Measurements from ENCODE around the gene SYNE1. TPM values are rescaled to one million over a fixed set of nuclear protein-coding genes. Genes with fewer than 3 reads are reported as not detected.

The SYNE1 gene
- total RNA-seq, 1 donor from 2014 or later: 43.8 TPM

- Mint-ChIP-seq H3K36me3 (ENCODE audit: insufficient read depth) (no peaks in the 10 kb centered on the region), H3K27ac (no peak overlapping the region), H3K27me3 (peaks cover 60% of the 10 kb centered on the region), H3K9me3 (ENCODE audit: low read depth) (no peaks in the 10 kb centered on the region), H3K4me1 (ENCODE audit: low read depth) (peaks cover 10% of the 10 kb centered on the region), H3K4me3 (ENCODE audit: low read depth) (peak overlapping the region; percentile 73)
- TF ChIP-seq CTCF (IDR thresholded peaks at IDR 0.05; ENCODE audit: unreplicated experiment): no peak
- DNase-seq (ENCODE audit: low spot score, unreplicated experiment): no peak
These were observed 1.0 kb downstream of the SYNE1 start for GRCh38 chr6:152636021-152636608.

- DNase-seq (ENCODE audit: low spot score, unreplicated experiment): no peak
- Mint-ChIP-seq H3K27ac (no peak overlapping the region), H3K36me3 (ENCODE audit: insufficient read depth) (no peaks in the 10 kb centered on the region), H3K27me3 (peaks cover 61% of the 10 kb centered on the region), H3K4me3 (ENCODE audit: low read depth) (no peak overlapping the region), H3K9me3 (ENCODE audit: low read depth) (no peaks in the 10 kb centered on the region), H3K4me1 (ENCODE audit: low read depth) (peaks cover 10% of the 10 kb centered on the region)
- TF ChIP-seq CTCF (IDR thresholded peaks at IDR 0.05; ENCODE audit: unreplicated experiment): no peak
These were observed 2.4 kb downstream of the SYNE1 start for GRCh38 chr6:152634773-152635172.

GRCh38 chr6:152632121-152632782, 4.9 kb downstream of the SYNE1 start:
- TF ChIP-seq CTCF (IDR thresholded peaks at IDR 0.05; ENCODE audit: unreplicated experiment): no peak
- DNase-seq (ENCODE audit: low spot score, unreplicated experiment): no peak
- no peak overlapping the region for H3K4me3 Mint-ChIP-seq (ENCODE audit: low read depth)
- H3K27me3 Mint-ChIP-seq: peaks cover 46% of the 10 kb centered on the region
- H3K9me3 Mint-ChIP-seq (ENCODE audit: low read depth): no peaks in the 10 kb centered on the region
- no peak overlapping the region for H3K27ac Mint-ChIP-seq
- no peaks in the 10 kb centered on the region for H3K36me3 Mint-ChIP-seq (ENCODE audit: insufficient read depth)
- H3K4me1 Mint-ChIP-seq (ENCODE audit: low read depth): peaks cover 9% of the 10 kb centered on the region

GRCh38 chr6:152631376-152631775, 5.8 kb downstream of the SYNE1 start:
- Mint-ChIP-seq H3K4me3 (ENCODE audit: low read depth) (no peak overlapping the region), H3K4me1 (ENCODE audit: low read depth) (peaks cover 6% of the 10 kb centered on the region), H3K36me3 (ENCODE audit: insufficient read depth) (no peaks in the 10 kb centered on the region), H3K27me3 (peaks cover 42% of the 10 kb centered on the region), H3K27ac (no peak overlapping the region), H3K9me3 (ENCODE audit: low read depth) (no peaks in the 10 kb centered on the region)
- no peak for TF ChIP-seq CTCF (IDR thresholded peaks at IDR 0.05; ENCODE audit: unreplicated experiment)
- no peak for DNase-seq (ENCODE audit: low spot score, unreplicated experiment)

- no peak overlapping the region for H3K27ac Mint-ChIP-seq
- H3K4me3 Mint-ChIP-seq (ENCODE audit: low read depth): no peak overlapping the region
- H3K36me3 Mint-ChIP-seq (ENCODE audit: insufficient read depth): no peaks in the 10 kb centered on the region
- peaks cover 36% of the 10 kb centered on the region for H3K27me3 Mint-ChIP-seq
- TF ChIP-seq CTCF (IDR thresholded peaks at IDR 0.05; ENCODE audit: unreplicated experiment): no peak
- H3K4me1 Mint-ChIP-seq (ENCODE audit: low read depth): peaks cover 1% of the 10 kb centered on the region
- DNase-seq (ENCODE audit: low spot score, unreplicated experiment): no peak
- no peaks in the 10 kb centered on the region for H3K9me3 Mint-ChIP-seq (ENCODE audit: low read depth)
These were observed 6.3 kb downstream of the SYNE1 start for GRCh38 chr6:152630832-152631231.
